WTC11 (cell line): ENCODE data around the gene SYT7. TPM values are rescaled to one million over a fixed set of nuclear protein-coding genes. Genes with fewer than 3 reads are reported as not detected.

ENCODE experiments used
- ATAC-seq: fragments of 200-7000 bp; cut with Tn5 transposase; 2 replicates; pipeline ENCODE4 v1.10.0; 2021; ENCODE audit warnings: mild to moderate bottlenecking, moderate library complexity
- CTCF ChIA-PET: fragments of 300-600 bp; sonication (Branson Sonifier 250); formaldehyde crosslinking; loops from one replicate; lab custom pipeline; 2021; ENCODE audit warnings: antibody characterized with exemption; lab: Charles Lee
- POLR2A ChIA-PET: fragments of 350-600 bp; sonication (Branson Sonifier 250); formaldehyde crosslinking; loops from one replicate; lab custom pipeline; 2021; ENCODE audit warnings: antibody characterized with exemption; lab: Charles Lee
- DNase-seq: peaks from one replicate; pipeline ENCODE4 v3.0.0; 2021; ENCODE audit warnings: low spot score
- H3K27ac Mint-ChIP-seq: 2 replicates; pipeline ENCODE4 v1.8.0; 2021; ENCODE audit warnings: mixed read lengths
- H3K27me3 Mint-ChIP-seq: 2 replicates; pipeline ENCODE4 v1.8.0; 2021; ENCODE audit warnings: low read depth, mild to moderate bottlenecking, moderate library complexity, mixed read lengths
- H3K36me3 Mint-ChIP-seq: 2 replicates; pipeline ENCODE4 v1.8.0; 2021; ENCODE audit warnings: mixed read lengths
- H3K4me1 Mint-ChIP-seq: 2 replicates; pipeline ENCODE4 v1.8.0; 2022; ENCODE audit warnings: mixed read lengths
- H3K4me3 Mint-ChIP-seq: 2 replicates; pipeline ENCODE4 v1.8.0; 2021; ENCODE audit warnings: mild to moderate bottlenecking, moderate library complexity, mixed read lengths
- H3K9me3 Mint-ChIP-seq: 2 replicates; pipeline ENCODE4 v1.8.0; 2021; ENCODE audit warnings: mixed read lengths
- ATF6 ChIP-seq: sonication (generic); formaldehyde crosslinking; IDR thresholded peaks from 2 replicates; pipeline ENCODE4 v1.8.1; 2023; ENCODE audit warnings: mild to moderate bottlenecking, missing genetic modification reagents
- CTCF ChIP-seq: fragments of 200-600 bp; IDR thresholded peaks from 2 replicates; pipeline ENCODE4 v1.8.0; 2022; ENCODE audit warnings: antibody characterized with exemption
- E2F1 ChIP-seq: sonication (generic); formaldehyde crosslinking; IDR thresholded peaks from 2 replicates; pipeline ENCODE4 v1.8.0; 2022; ENCODE audit warnings: mild to moderate bottlenecking, missing genetic modification reagents
- FOXP1 ChIP-seq: sonication (generic); formaldehyde crosslinking; IDR thresholded peaks from 2 replicates; pipeline ENCODE4 v1.8.0; 2022; ENCODE audit warnings: missing genetic modification reagents, mild to moderate bottlenecking, moderate library complexity, borderline replicate concordance
- FOXP4 ChIP-seq: sonication (generic); formaldehyde crosslinking; IDR thresholded peaks from 2 replicates; pipeline ENCODE4 v1.8.0; 2022; ENCODE audit warnings: mild to moderate bottlenecking, missing genetic modification reagents
- GABPB1 ChIP-seq: sonication (generic); formaldehyde crosslinking; IDR thresholded peaks from 2 replicates; pipeline ENCODE4 v1.8.1; 2023; ENCODE audit warnings: mild to moderate bottlenecking, missing genetic modification reagents
- JUN ChIP-seq: sonication (generic); formaldehyde crosslinking; IDR thresholded peaks from 2 replicates; pipeline ENCODE4 v1.8.0; 2023; ENCODE audit warnings: mild to moderate bottlenecking, missing genetic modification reagents
- KAT7 ChIP-seq: sonication (generic); formaldehyde crosslinking; IDR thresholded peaks from 2 replicates; pipeline ENCODE4 v1.8.1; 2023; ENCODE audit warnings: missing genetic modification reagents, mild to moderate bottlenecking, borderline replicate concordance
- MLX ChIP-seq: sonication (generic); formaldehyde crosslinking; IDR thresholded peaks from 2 replicates; pipeline ENCODE4 v1.8.1; 2023; ENCODE audit warnings: mild to moderate bottlenecking, missing genetic modification reagents, moderate library complexity
- MXD4 ChIP-seq: fragments of 250-450 bp; sonication (Bioruptor Pico); IDR thresholded peaks from 2 replicates; pipeline ENCODE4 v1.8.0; 2021; ENCODE audit warnings: mild to moderate bottlenecking, moderate library complexity, borderline replicate concordance
- SOX15 ChIP-seq: fragments of 250-450 bp; sonication (Bioruptor Pico); IDR thresholded peaks from 2 replicates; pipeline ENCODE4 v1.9.0; 2021; ENCODE audit warnings: mild to moderate bottlenecking
- TP53 ChIP-seq: sonication (generic); formaldehyde crosslinking; IDR thresholded peaks from 2 replicates; pipeline ENCODE4 v1.8.1; 2023; ENCODE audit warnings: mild to moderate bottlenecking, missing genetic modification reagents
- ZNF121 ChIP-seq: sonication (generic); formaldehyde crosslinking; IDR thresholded peaks from 2 replicates; pipeline ENCODE4 v1.8.0; 2023; ENCODE audit warnings: missing genetic modification reagents
- ZNF396 ChIP-seq: fragments of 250-450 bp; sonication (Bioruptor Pico); IDR thresholded peaks from 2 replicates; pipeline ENCODE4 v1.8.0; 2021; ENCODE audit warnings: mild to moderate bottlenecking, moderate library complexity, borderline replicate concordance
- ZNF423 ChIP-seq: fragments of 250-450 bp; sonication (Bioruptor Pico); IDR thresholded peaks from 2 replicates; pipeline ENCODE4 v2.1.2; 2022; ENCODE audit warnings: mild to moderate bottlenecking, moderate library complexity
- total RNA-seq: library from RNA; stranded (reverse); gene quantifications from 3 replicates; pipeline ENCODE4 v1.2.3, GENCODE V29; 2021
- TF ChIP-seq, protein P1 (sequence below): fragments of 250-450 bp; sonication (Bioruptor Pico); IDR thresholded peaks from 2 replicates; pipeline ENCODE4 v1.9.0; 2021; ENCODE audit warnings: mild to moderate bottlenecking, borderline replicate concordance
- TF ChIP-seq, protein P2 (sequence below): sonication (generic); formaldehyde crosslinking; IDR thresholded peaks from 2 replicates; pipeline ENCODE4 v1.8.1; 2022; ENCODE audit warnings: mild to moderate bottlenecking, missing genetic modification reagents, moderate library complexity, borderline replicate concordance
- TF ChIP-seq, protein P3 (sequence below): sonication (generic); formaldehyde crosslinking; IDR thresholded peaks from 2 replicates; pipeline ENCODE4 v1.8.0; 2023; ENCODE audit warnings: mild to moderate bottlenecking, missing genetic modification reagents
- TF ChIP-seq, protein P4 (sequence below): sonication (generic); formaldehyde crosslinking; conservative IDR thresholded peaks from 2 replicates; pipeline ENCODE4 v1.8.1; 2022; ENCODE audit warnings: mild to moderate bottlenecking, missing genetic modification reagents

The SYT7 gene
- total RNA-seq, 1 experiment from 2014 or later = 12.5 TPM

GRCh38 chr11:61552108-61552635 is 28.7 kb downstream of the SYT7 start (continued):
- TF ChIP-seq KAT7 (CRISPR knock-in tag) (no peak), ATF6 (CRISPR knock-in tag) (no peak), ZNF423 (no peak), FOXP4 (no peak), JUN (CRISPR knock-in tag) (no peak), FOXP1 (CRISPR knock-in tag) (no peak), E2F1 (no peak), GABPB1 (CRISPR knock-in tag) (no peak)
- TF ChIP-seq, protein P1, sequence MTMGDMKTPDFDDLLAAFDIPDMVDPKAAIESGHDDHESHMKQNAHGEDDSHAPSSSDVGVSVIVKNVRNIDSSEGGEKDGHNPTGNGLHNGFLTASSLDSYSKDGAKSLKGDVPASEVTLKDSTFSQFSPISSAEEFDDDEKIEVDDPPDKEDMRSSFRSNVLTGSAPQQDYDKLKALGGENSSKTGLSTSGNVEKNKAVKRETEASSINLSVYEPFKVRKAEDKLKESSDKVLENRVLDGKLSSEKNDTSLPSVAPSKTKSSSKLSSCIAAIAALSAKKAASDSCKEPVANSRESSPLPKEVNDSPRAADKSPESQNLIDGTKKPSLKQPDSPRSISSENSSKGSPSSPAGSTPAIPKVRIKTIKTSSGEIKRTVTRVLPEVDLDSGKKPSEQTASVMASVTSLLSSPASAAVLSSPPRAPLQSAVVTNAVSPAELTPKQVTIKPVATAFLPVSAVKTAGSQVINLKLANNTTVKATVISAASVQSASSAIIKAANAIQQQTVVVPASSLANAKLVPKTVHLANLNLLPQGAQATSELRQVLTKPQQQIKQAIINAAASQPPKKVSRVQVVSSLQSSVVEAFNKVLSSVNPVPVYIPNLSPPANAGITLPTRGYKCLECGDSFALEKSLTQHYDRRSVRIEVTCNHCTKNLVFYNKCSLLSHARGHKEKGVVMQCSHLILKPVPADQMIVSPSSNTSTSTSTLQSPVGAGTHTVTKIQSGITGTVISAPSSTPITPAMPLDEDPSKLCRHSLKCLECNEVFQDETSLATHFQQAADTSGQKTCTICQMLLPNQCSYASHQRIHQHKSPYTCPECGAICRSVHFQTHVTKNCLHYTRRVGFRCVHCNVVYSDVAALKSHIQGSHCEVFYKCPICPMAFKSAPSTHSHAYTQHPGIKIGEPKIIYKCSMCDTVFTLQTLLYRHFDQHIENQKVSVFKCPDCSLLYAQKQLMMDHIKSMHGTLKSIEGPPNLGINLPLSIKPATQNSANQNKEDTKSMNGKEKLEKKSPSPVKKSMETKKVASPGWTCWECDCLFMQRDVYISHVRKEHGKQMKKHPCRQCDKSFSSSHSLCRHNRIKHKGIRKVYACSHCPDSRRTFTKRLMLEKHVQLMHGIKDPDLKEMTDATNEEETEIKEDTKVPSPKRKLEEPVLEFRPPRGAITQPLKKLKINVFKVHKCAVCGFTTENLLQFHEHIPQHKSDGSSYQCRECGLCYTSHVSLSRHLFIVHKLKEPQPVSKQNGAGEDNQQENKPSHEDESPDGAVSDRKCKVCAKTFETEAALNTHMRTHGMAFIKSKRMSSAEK (CRISPR knock-in tag) = no peak
- TF ChIP-seq, protein P2, sequence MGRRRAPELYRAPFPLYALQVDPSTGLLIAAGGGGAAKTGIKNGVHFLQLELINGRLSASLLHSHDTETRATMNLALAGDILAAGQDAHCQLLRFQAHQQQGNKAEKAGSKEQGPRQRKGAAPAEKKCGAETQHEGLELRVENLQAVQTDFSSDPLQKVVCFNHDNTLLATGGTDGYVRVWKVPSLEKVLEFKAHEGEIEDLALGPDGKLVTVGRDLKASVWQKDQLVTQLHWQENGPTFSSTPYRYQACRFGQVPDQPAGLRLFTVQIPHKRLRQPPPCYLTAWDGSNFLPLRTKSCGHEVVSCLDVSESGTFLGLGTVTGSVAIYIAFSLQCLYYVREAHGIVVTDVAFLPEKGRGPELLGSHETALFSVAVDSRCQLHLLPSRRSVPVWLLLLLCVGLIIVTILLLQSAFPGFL = no peak
- TF ChIP-seq, protein P3, sequence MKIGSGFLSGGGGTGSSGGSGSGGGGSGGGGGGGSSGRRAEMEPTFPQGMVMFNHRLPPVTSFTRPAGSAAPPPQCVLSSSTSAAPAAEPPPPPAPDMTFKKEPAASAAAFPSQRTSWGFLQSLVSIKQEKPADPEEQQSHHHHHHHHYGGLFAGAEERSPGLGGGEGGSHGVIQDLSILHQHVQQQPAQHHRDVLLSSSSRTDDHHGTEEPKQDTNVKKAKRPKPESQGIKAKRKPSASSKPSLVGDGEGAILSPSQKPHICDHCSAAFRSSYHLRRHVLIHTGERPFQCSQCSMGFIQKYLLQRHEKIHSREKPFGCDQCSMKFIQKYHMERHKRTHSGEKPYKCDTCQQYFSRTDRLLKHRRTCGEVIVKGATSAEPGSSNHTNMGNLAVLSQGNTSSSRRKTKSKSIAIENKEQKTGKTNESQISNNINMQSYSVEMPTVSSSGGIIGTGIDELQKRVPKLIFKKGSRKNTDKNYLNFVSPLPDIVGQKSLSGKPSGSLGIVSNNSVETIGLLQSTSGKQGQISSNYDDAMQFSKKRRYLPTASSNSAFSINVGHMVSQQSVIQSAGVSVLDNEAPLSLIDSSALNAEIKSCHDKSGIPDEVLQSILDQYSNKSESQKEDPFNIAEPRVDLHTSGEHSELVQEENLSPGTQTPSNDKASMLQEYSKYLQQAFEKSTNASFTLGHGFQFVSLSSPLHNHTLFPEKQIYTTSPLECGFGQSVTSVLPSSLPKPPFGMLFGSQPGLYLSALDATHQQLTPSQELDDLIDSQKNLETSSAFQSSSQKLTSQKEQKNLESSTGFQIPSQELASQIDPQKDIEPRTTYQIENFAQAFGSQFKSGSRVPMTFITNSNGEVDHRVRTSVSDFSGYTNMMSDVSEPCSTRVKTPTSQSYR = no peak
- TF ChIP-seq, all 79 proteins: peak for 0

- Mint-ChIP-seq H3K27me3 (peaks cover 24% of the 10 kb centered on the region), H3K4me3 (no peak overlapping the region), H3K9me3 (no peaks in the 10 kb centered on the region), H3K36me3 (no peaks in the 10 kb centered on the region), H3K4me1 (peaks cover 36% of the 10 kb centered on the region), H3K27ac (no peak overlapping the region)
- CTCF ChIA-PET = interaction anchor here (1.2 to 1.6 kb wide), 3 partner anchors 10 to 35 kb away, joined by 3 to 7 read pairs (median 4); no protein-coding TSS in a partner anchor
- DNase-seq = no peak
- ATAC-seq = no peak
- POLR2A ChIA-PET = no interaction called here
- TF ChIP-seq MLX (CRISPR knock-in tag) (no peak), MXD4 (CRISPR knock-in tag) (no peak), CTCF (no peak), ZNF396 (CRISPR knock-in tag) (no peak), ZNF121 (no peak), SOX15 (CRISPR knock-in tag) (no peak), KAT7 (CRISPR knock-in tag) (no peak), TP53 (CRISPR knock-in tag) (no peak)
- TF ChIP-seq, protein P4, sequence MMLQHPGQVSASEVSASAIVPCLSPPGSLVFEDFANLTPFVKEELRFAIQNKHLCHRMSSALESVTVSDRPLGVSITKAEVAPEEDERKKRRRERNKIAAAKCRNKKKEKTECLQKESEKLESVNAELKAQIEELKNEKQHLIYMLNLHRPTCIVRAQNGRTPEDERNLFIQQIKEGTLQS = no peak
Observed at GRCh38 chr11:61551634-61552033, 29.2 kb downstream of the SYT7 start.
